Left hindlimb (tissue), 1 donor: ENCODE data around the gene UBE2J2.

Experiments used
- DNase-seq: peaks from one replicate; pipeline ENCODE4 v3.0.0-alpha.2; 2018

The UBE2J2 gene

GRCh38 chr1:1280782-1281481 lies 7.3 kb upstream of the UBE2J2 start:
- no peak for DNase-seq

GRCh38 chr1:1279028-1279427 lies 5.4 kb upstream of the UBE2J2 start:
- DNase-seq = no peak

DNA sequence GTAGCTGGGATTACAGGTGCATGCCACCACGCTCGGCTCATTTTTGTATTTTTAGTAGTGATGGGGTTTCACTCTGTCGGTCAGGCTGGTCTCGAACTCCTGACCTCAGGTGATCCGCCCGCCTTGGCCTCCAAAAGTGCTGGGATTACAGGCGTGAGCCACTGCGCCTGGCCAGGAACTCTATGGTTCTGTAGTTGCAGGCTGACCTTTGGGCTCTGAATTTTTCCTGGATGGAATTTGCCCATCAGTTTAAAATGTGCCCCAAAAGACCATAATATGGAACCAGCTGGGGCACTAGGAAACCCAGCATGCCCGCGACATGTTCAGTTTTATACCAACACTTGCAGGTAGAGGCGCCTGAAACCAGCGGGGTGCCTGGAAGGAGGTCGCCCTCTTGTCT lies 5.0 kb upstream of the UBE2J2 start:
- no peak for DNase-seq

- DNase-seq = no peak
Observed at GRCh38 chr1:1275836-1276235, 2.2 kb upstream of the UBE2J2 start.

- DNase-seq = no peak
Observed at GRCh38 chr1:1274931-1275431, 1.3 kb upstream of the UBE2J2 start.

- no peak for DNase-seq
Observed at GRCh38 chr1:1274299-1274930, 761 bp upstream of the UBE2J2 start.

DNA sequence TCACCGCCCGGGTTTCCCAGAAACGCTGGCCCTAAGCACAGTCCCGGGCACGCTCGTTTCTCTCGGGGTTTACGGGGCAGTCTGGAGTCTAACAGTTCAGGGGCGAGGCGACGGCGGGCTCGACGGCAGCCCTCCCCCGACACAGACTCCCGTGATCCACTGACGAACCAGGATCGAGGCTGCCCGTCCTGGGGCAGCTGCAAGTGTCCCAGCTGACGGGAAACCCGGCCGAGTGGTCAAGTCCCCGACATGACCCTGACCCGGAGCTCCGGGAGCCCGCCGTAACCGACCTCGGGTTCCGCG lies 494 bp downstream of the UBE2J2 start:
- DNase-seq = no peak

DNA sequence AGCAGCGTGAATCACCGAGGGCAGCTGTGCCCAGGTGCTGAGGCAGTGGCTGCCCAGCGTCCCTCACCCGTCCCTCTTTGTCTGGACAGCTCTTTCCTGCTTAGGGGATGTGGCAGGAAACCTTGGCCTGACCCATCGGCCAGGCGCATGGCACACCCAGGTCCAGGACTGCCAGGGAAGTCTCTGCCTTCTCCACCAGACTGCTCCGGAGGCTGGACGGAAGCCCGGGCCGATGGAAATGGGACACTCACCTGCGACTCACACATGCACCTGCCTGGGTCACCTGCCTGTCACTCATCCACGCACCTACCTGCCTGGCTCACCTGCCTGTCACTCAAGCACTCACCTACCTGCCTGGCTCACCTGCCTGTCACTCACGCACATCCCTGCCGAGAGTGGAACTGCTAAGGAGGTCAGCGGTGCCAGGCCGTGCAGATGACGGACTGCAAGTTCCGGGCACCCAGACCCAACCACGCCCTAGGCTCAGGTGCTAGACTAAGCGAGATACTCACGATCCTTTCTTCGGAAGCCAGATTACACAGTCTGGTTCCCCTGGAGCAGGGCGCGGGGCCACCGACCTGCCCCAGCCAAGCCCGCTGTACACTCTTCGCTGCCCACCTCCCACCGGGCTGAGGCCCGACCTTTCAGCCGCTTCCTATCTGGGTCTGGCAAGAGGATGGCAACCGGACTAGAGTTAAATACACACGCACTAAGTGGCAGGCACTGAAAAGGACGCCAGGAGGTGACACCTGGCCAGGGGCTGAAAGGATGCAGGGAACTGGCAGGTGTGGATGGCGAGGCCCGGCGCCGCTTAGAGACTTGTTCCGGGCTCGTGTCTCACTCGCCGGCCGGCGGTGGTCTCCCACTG lies 1.1 kb downstream of the UBE2J2 start:
- DNase-seq = no peak

- DNase-seq = no peak
Observed at GRCh38 chr1:1270813-1271212, 2.8 kb downstream of the UBE2J2 start.

- DNase-seq = no peak
Observed at GRCh38 chr1:1268284-1268682, 5.4 kb downstream of the UBE2J2 start.

- DNase-seq = no peak
Observed at GRCh38 chr1:1267488-1268283, 6.0 kb downstream of the UBE2J2 start.

- DNase-seq = no peak
Observed at GRCh38 chr1:1264868-1265272, 8.8 kb downstream of the UBE2J2 start.

GRCh38 chr1:1264026-1264425 lies 9.6 kb downstream of the UBE2J2 start:
- no peak for DNase-seq

DNA sequence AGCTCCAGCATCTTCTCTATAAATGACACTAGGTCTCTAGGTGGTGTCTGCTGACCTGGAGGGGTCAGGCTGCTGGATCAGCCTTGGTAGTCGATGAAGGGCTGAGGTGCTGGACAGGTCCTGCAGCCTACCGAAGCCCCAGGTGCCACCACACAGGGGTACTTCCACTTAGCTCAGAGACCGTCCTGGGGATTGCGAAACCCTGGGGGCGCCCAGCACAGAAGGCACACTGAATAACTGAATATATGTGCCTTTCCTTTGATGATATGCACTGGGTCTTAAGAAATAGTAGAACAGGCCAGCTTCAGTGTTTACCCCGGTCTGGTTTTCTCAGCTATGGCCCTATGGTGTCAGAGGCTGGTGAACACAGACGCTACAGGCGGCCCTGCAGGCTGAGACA lies 10.9 kb downstream of the UBE2J2 start:
- no peak for DNase-seq

DNA sequence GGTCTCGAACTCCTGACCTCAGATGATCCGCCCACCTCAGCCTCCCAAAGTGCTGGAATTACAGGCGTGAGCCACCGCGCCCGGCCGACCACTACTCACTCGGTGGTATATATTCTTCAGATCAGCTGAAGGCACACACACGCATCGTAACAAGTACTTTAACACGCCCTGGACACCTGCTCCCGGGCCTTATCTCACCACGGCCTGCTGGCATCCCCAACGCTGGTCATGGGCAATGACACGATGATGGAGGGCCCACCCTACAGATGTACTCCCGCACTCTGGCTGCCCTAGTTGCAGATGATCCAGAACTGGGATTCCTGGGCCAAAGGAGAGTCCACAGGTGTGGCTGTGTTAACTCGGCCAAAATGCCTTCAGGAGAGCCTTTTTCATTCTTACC lies 11.6 kb downstream of the UBE2J2 start:
- no peak for DNase-seq

DNA sequence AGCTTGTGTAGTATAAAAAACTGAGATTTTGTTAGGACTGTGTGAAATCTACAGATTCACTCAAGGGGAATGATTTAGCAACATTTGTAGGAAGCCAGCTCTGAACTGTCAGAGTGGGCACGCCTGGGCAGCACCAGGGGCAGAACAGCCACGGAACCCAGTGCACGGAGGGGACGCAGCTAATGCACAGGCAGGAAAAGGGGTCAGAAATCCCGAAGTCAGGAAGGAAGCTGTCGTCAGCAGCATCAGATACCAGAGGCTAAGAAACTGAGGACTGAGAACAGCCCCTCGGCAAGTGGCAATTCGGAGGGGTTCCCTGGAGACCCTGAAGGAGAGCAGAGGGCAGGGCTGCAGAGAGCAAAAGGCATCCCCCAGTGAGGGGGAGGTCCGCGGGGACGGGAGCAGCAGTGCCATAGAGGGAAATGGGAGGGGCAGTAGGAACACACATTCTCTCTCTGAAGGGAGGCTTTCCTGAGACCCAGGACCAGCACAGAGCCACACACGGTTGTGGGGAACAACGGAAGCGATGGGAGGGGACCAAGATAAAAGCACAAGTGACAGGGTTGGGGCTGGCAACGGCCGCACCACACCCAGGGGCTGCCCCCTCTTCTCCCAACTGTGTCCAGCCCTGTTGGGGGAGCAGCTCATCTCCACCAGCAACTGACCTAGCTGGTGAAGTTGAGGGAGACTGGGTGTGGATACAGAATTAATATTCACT lies 12.7 kb downstream of the UBE2J2 start:
- DNase-seq = no peak

DNA sequence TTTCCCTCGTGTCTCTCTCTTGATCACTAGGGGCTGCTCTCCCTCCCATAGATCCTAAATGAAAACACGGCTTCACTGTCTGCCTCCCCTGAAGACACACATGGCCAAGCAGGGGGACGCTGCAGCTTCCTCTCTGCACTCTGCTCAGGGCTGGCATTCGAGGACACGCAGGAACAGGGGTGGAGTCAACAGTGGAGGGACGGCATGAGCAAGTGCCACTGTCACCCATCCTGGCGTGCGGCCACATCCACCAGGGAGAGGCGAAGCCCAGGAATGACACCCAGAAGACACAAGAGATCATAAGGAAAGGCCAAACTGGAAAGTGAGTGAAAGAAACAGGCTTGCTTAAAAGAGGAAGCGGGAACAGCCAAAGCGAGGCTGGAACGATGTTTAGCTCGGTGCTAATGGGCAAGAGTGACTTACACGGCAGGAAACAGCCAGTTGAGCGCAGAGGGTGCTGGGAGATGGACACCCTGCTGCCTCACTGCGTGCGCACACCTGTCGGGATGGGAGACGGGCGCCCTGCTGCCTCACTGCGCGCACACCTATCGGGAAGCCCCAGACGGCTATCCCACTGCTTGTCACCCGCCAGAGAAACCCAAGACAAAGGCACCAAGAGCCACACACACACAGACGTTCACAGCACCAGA lies 13.6 kb downstream of the UBE2J2 start:
- DNase-seq = no peak

DNA sequence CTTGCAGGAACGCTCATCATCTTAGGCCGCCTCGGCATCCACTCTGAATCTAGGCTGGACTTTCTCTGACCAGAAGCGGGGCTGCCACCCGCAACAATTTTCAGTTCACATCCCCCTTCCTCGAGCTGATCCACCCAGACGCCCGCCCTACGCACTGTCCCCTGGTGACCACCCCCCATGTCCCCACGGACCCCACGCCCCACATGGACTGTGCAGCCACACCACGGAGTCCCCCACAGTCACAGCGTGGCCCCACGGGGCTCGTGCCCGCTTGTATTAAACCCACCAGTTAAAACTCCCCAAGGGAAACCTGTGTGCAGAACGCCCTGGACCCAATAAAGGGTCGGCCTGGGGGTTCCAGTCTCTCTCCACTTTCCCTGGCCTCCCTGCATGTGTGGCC lies 14.1 kb downstream of the UBE2J2 start:
- no peak for DNase-seq

DNA sequence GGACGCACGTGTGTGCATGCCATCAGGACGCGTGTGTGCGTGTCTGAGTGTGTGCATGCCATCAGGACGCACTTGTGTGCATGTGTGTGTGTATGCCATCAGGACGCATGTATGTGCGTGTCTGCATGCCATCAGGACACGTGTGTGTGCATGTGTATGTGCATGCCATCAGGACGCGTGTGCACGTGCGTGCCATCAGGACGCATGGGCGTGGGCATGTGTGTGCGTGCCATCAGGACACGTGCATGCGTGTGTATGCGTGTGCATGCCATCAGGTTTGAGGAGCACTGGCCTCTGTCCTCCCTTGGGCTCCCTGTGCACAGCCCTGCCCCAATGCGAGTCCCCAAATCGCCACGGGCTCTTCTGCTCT lies 14.6 kb downstream of the UBE2J2 start:
- DNase-seq = no peak

DNA sequence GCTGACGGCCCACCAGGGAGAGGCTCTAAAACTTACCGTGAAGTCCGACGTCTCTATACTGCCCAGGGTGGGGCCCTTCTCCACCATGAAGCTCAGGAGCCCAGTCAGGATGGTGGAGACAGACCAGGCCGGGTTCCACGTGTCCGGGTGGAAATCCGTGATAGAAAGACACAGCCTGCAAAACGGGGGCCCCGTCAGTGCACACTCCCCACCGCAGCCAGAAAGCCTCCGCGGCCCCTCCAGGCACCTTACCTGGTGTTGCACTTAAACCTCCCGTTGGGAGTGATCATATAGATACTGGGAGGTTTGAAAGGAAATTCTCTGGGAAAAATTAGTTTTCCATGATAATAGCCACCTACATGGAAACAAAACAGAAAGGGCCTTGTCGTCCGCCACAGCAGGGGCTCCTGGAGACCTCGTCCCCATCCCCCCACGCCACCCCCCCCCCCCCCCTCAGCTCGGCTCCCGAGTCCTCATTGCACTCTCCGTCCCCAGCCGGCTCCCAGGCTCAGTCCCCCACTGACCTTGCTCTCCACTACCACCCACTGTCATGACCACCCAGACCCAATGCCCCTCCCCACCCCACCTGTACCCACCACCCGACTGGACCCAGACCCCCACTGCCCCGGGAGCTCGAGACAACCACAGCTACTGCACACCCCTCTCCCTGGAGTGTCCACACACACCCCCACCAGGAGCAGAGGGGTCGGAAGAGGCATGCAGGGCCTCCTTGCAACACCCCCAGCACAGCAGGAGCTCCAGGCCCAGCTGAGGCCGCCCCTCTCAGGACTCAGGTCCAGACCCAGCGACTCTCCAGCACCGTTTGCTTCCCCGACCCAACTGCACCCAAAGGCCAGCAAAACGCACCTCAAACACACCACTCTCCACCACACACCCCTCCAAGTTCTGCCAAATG lies 16.4 kb downstream of the UBE2J2 start:
- DNase-seq = no peak

DNA sequence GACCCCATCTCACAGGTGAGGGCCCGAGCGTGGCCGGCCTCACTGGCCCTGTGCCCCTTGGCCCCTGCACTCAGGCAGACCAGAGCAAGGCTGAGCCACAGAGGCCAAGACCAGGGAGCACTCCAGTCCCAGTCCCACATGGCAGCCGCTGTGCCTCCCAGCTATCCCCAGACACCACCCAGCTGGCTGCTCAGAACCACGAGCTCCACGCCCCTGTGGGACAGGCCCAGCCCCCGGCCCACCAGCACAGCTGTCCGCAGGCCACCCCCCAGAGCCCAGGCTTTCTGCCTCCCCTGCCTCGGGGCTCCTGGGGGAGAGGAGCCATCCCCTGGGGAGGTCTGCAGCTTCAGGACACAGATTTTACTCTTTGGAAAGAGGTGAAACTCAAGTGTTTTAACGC lies 18.0 kb downstream of the UBE2J2 start:
- no peak for DNase-seq
